Mesodermal cell (in vitro differentiated cells): ENCODE results near the gene EPHB1.
"Not testable (repeated sequence)": the region's sequence is repeated elsewhere in the genome, so short reads cannot be mapped to it uniquely, and the experiment has no call there.

Source experiments
- H3K27ac ChIP-seq: 2 replicates; pipeline ENCODE4 v1.7.0; 2013; ENCODE audit warnings: mild to moderate bottlenecking, low read depth, low read length, moderate library complexity; ENCODE audit not compliant: severe bottlenecking
- H3K36me3 ChIP-seq: 2 replicates; pipeline ENCODE4 v1.7.1; 2013; ENCODE audit warnings: mild to moderate bottlenecking, low read length, moderate library complexity; ENCODE audit not compliant: control insufficient read depth, insufficient read depth
- H3K4me1 ChIP-seq: one replicate; pipeline ENCODE4 v1.7.1; 2013; ENCODE audit warnings: mild to moderate bottlenecking, low read length; ENCODE audit not compliant: insufficient read depth, control insufficient read depth, poor library complexity, severe bottlenecking
- H3K4me3 ChIP-seq: 2 replicates; pipeline ENCODE4 v1.7.0; 2013; ENCODE audit warnings: low read length, control low read depth, mild to moderate bottlenecking; ENCODE audit not compliant: insufficient read depth, poor library complexity, severe bottlenecking; ENCODE audit errors: extremely low read depth
- H3K9me3 ChIP-seq: 2 replicates; pipeline ENCODE4 v1.7.1; 2013; ENCODE audit warnings: mild to moderate bottlenecking, low read length, moderate library complexity; ENCODE audit not compliant: control insufficient read depth
- WGBS, 2 experiments: methylation state at CpG; one replicate each; pipeline ENCODE4 v1.1.5; 2013; ENCODE audit warnings: missing lambda C conversion rate in 2 of 2; ENCODE audit not compliant: insufficient coverage in 2 of 2; 5-methylcytosine and 5-hydroxymethylcytosine counted together

Gene EPHB1

DNA sequence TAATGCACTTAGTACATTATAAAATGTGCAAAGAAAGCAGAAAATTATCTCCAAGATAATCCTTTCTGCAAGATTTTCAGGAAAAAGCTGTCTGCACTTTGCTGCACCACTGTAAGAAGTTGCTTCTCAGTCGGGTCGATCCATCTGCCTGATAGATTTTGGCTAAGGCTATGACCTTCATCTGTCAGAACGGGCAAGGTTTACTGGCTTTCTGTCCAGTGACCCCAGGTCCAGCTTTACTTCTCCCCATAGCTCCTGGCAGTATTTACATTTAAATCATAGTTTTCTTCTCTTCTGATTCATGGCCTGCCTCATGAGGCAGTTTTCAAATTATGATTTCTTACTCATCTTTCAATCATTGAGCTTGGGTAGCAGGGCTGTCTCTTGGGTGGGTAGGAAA, 422.7 kb downstream of the EPHB1 start:
- no peak overlapping the region for H3K27ac ChIP-seq
- H3K9me3 ChIP-seq, result no peaks in the 10 kb centered on the region
- WGBS, 2 experiments, result 83 to 93% methylated on average over 3 of the region's 3 CpGs
- no peaks in the 10 kb centered on the region for H3K36me3 ChIP-seq
- no peaks in the 10 kb centered on the region for H3K4me1 ChIP-seq
- H3K4me3 ChIP-seq, result no peak overlapping the region

DNA sequence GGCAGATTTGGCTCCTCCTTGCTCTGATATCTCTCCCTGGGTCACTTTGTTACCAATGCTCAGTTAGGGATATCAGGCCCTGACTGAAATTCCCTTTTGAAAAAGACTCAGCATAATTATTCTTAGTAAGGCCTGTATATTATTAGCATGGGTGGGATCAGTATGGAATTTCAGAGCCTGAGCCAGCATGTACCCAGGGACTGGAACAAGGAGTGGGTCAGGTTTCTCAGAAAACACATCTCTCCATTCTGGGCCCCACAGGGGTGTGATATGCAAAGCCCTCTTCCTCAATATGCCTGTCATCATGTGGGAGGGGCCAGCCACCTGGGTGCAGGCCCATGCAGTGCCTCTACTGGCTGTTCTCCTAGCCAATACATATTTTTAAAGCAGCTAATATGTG, 423.2 kb downstream of the EPHB1 start:
- no peak overlapping the region for H3K27ac ChIP-seq

DNA sequence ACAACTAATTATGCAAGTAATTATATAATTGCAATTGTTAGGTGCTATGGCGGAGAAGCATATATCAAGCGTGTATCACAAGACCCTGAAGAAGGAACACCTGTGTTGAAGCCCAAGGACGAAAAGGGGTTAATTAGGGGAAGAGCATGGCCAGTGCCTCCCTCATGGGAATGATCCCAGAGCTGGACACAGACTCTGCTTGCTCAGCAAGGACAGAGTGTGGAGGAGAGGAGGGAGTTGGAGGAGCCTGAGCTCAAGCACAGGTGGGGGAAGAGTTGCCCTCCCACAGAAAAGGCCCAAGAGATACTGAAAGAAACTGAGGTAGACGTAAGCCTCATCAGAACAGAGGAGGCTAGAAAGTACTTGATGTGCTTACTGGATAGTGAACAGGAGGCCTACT, 423.7 kb downstream of the EPHB1 start:
- H3K36me3 ChIP-seq, result no peaks in the 10 kb centered on the region
- WGBS, 2 experiments, result 90 to 93% methylated on average over 2 of the region's 4 CpGs
- no peaks in the 10 kb centered on the region for H3K4me1 ChIP-seq
- no peak overlapping the region for H3K4me3 ChIP-seq
- no peaks in the 10 kb centered on the region for H3K9me3 ChIP-seq
- H3K27ac ChIP-seq, result no peak overlapping the region

More for the DNA sequence above, 423.2 kb downstream of the EPHB1 start:
- no peaks in the 10 kb centered on the region for H3K36me3 ChIP-seq
- H3K4me3 ChIP-seq, result no peak overlapping the region
- H3K4me1 ChIP-seq, result no peaks in the 10 kb centered on the region
- no peaks in the 10 kb centered on the region for H3K9me3 ChIP-seq

DNA sequence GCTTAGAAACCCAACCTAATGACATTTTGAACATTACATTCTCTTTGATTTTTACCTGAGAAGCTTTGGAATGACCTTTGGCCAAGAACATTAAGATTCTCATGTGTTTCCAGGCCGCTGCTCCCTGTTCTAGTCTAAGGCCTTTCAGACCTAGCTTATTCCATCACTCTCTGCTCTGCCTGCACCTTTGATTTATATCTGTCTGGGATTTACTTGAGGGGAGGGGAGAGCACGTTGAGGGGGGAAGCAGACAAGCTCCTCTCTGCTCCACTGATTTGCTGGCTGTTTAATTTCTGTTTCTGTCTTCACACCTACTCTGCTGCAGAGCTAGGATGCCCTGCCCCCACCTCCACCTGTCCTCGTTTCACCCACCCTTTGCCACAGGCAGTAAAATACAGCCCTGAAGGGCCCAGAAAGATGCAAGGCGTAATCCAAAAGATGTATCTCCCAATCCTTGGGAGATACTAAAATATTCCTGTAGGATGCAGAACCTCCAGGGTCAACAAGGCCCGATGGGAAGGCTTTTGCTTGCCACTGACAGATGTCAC, 429.8 kb downstream of the EPHB1 start:
- Histone ChIP-seq H3K4me1 (no peaks in the 10 kb centered on the region), H3K4me3 (no peak overlapping the region), H3K9me3 (no peaks in the 10 kb centered on the region), H3K36me3 (no peaks in the 10 kb centered on the region), H3K27ac (no peak overlapping the region)
- 78 to 88% methylated on average over 2 to 3 of the region's 5 CpGs for WGBS, 2 experiments

DNA sequence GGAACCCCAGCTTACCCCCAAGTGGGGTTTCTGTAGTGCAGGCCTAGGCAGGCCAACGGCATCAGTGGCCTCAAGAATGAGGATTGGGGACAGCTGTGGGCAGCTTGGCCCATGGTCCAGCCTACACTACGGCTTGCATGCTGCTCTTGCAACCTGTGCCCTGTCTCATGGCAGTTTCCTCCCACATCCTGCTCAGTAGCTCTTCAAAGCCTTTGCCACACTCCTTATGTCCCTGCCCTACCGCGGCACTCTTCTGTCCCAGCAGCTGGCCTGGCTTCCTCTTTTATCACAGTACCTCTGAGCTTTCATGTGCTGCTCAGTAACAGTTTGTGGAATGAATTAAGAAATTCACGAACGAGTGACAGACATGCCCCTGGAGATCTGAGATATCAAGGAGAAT, 431.0 kb downstream of the EPHB1 start:
- no peak overlapping the region for H3K4me3 ChIP-seq
- 92 to 96% methylated on average over 4 to 6 of the region's 6 CpGs for WGBS, 2 experiments
- no peak overlapping the region for H3K27ac ChIP-seq
- no peaks in the 10 kb centered on the region for H3K4me1 ChIP-seq
- no peaks in the 10 kb centered on the region for H3K36me3 ChIP-seq
- H3K9me3 ChIP-seq, result no peaks in the 10 kb centered on the region

GRCh38 chr3:135228201-135228600, 433.1 kb downstream of the EPHB1 start:
- H3K4me3 ChIP-seq, result no peak overlapping the region
- no peaks in the 10 kb centered on the region for H3K9me3 ChIP-seq
- no peaks in the 10 kb centered on the region for H3K36me3 ChIP-seq
- no peak overlapping the region for H3K27ac ChIP-seq
- no CpG with 5 or more reads among the region's 3 CpGs for WGBS, 2 experiments
- H3K4me1 ChIP-seq, result no peaks in the 10 kb centered on the region

- Histone ChIP-seq H3K4me1 (no peaks in the 10 kb centered on the region), H3K36me3 (no peaks in the 10 kb centered on the region), H3K9me3 (no peaks in the 10 kb centered on the region), H3K4me3 (no peak overlapping the region), H3K27ac (no peak overlapping the region)
- 78 to 88% methylated on average over 3 to 4 of the region's 5 CpGs for WGBS, 2 experiments
Observed at GRCh38 chr3:135229018-135229495, 434.0 kb downstream of the EPHB1 start.

DNA sequence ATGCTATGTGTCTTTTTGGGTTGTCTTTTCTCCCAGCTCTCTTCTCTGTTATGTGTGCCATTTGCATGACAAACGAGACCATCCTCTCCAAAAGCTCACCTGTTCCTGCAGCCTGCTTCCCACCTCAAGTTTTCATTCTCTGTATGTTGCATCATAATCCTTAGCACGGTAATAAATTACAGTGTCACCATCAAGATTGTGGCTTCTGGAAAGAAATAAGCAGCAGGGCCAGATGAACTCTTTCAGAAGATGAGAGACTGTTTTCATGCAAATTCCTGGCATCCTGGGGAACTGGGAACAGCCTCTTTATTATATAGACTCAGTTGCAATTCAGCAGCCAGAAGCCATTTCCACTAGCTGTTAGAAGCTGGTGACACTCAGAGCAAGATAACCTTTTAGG, 436.7 kb downstream of the EPHB1 start:
- 33% methylated on average over 1 of the region's 2 CpGs; no CpG with 5 or more reads in 1 of the 2 experiments for WGBS, 2 experiments
- Histone ChIP-seq H3K27ac (no peak overlapping the region), H3K36me3 (no peaks in the 10 kb centered on the region), H3K9me3 (no peaks in the 10 kb centered on the region), H3K4me1 (no peaks in the 10 kb centered on the region), H3K4me3 (no peak overlapping the region)

DNA sequence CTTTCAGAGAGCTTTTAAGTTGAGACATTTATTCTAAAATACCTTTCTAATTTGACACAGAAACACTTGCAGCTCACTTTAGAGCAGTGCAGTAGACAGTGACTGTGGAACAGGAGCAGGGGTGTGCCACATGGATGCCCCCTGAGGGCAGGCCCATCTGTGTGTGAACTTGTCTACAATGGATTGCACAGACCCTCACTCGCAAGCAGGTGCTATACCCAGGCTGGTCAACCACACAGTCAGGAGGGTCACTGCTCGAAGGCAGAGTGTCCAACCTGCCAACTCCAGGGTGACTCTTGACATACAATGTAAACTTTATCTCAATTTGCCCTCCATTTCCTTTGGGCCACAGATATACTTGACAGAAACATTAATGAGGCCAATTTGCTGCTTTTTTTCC, 437.2 kb downstream of the EPHB1 start:
- H3K4me1 ChIP-seq, result no peaks in the 10 kb centered on the region
- WGBS, 2 experiments, result 73 to 90% methylated on average over 2 of the region's 2 CpGs
- H3K36me3 ChIP-seq, result no peaks in the 10 kb centered on the region
- no peak overlapping the region for H3K27ac ChIP-seq
- no peak overlapping the region for H3K4me3 ChIP-seq
- no peaks in the 10 kb centered on the region for H3K9me3 ChIP-seq

DNA sequence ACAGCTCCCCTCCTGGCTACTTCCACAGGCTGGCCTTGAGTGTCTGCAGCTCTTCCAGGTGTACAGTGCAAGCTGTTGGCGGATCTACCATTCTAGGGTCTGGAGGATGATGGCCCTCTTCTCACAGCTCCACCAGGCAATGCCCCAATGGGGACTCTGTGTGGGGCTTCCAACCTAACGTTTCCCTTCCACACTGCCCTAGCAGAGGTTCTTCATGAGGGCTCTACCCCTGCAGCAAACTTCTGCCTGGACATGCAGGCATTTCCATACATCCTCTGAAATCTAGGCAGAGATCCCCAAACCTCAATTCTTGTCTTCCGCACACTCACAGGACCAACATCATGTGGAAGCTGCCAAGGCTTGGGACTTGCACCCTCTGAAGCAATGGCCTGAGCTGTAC, 438.4 kb downstream of the EPHB1 start:
- not testable (repeated sequence) for H3K4me1 ChIP-seq, H3K27ac ChIP-seq, H3K36me3 ChIP-seq, H3K4me3 ChIP-seq, H3K9me3 ChIP-seq
- 67 to 73% methylated on average over 1 to 3 of the region's 3 CpGs for WGBS, 2 experiments

DNA sequence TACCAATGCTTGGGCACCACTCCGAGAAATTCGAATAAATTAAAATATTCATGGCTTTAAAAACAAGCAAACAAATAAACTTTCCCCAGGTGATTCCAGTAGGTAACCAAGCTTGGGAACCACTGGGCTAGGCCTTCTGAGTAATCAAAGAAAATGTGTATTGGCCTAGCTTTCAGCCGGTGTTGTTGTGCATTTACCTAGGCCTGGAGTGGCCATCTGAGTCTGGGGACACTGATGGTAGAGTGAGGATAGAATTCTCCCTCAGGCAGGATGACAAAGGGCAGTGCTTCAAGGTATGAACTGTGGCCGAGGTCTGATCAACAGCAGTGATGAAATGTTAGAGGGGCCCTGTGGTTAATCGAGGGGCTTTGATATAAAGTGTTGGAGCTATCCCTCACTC, 440.5 kb downstream of the EPHB1 start:
- Histone ChIP-seq H3K36me3 (no peaks in the 10 kb centered on the region), H3K4me1 (peaks cover 9% of the 10 kb centered on the region), H3K4me3 (no peak overlapping the region), H3K27ac (no peak overlapping the region), H3K9me3 (no peaks in the 10 kb centered on the region)
- WGBS, 2 experiments, result 93 to 94% methylated on average over 3 to 4 of the region's 5 CpGs
